ENCODE results near the gene STXBP2.

The STXBP2 gene

DNA sequence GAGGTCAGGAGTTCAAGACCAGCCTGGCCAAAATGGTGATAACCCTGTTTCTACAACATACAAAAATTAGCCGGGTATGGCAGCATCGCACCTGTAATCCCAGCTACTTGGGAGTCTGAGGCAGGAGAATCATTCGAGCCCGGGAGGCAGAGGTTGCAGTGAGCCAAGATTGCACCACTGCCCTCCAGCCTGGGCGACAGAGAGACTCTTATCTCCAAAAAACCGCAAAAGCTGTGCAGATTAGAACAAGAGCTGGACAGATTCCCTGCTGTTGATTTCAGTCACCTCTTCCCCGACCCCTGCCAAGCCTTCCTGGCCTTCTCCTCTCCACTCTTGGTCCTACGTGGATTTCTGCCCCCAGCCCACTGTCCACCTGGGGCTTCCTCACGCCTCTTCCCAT lies 33.0 kb upstream of the STXBP2 start:
- TF ChIP-seq TCF12 (IDR thresholded peaks at IDR 0.05; ENCODE audit: low read depth): no peak
- no peak for TF ChIP-seq CREB1 (IDR thresholded peaks at IDR 0.05; ENCODE audit: low read depth)
- TF ChIP-seq NFIC (IDR thresholded peaks at IDR 0.05): no peak
- TF ChIP-seq TAF1 (IDR thresholded peaks at IDR 0.05; ENCODE audit: low read depth): no peak
- no peak for TF ChIP-seq FOXM1 (IDR thresholded peaks at IDR 0.05; ENCODE audit: borderline replicate concordance, low read depth)
- no peak for TF ChIP-seq ZBTB7A (IDR thresholded peaks at IDR 0.05; ENCODE audit: low read depth)
- TF ChIP-seq, protein P1, sequence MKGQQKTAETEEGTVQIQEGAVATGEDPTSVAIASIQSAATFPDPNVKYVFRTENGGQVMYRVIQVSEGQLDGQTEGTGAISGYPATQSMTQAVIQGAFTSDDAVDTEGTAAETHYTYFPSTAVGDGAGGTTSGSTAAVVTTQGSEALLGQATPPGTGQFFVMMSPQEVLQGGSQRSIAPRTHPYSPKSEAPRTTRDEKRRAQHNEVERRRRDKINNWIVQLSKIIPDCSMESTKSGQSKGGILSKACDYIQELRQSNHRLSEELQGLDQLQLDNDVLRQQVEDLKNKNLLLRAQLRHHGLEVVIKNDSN (IDR thresholded peaks at IDR 0.05): no peak
- TF ChIP-seq EGR1 (IDR thresholded peaks at IDR 0.05): no peak
- TF ChIP-seq, protein P2, sequence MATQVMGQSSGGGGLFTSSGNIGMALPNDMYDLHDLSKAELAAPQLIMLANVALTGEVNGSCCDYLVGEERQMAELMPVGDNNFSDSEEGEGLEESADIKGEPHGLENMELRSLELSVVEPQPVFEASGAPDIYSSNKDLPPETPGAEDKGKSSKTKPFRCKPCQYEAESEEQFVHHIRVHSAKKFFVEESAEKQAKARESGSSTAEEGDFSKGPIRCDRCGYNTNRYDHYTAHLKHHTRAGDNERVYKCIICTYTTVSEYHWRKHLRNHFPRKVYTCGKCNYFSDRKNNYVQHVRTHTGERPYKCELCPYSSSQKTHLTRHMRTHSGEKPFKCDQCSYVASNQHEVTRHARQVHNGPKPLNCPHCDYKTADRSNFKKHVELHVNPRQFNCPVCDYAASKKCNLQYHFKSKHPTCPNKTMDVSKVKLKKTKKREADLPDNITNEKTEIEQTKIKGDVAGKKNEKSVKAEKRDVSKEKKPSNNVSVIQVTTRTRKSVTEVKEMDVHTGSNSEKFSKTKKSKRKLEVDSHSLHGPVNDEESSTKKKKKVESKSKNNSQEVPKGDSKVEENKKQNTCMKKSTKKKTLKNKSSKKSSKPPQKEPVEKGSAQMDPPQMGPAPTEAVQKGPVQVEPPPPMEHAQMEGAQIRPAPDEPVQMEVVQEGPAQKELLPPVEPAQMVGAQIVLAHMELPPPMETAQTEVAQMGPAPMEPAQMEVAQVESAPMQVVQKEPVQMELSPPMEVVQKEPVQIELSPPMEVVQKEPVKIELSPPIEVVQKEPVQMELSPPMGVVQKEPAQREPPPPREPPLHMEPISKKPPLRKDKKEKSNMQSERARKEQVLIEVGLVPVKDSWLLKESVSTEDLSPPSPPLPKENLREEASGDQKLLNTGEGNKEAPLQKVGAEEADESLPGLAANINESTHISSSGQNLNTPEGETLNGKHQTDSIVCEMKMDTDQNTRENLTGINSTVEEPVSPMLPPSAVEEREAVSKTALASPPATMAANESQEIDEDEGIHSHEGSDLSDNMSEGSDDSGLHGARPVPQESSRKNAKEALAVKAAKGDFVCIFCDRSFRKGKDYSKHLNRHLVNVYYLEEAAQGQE (IDR thresholded peaks at IDR 0.05; ENCODE audit: low read depth): no peak
- no peak for TF ChIP-seq TEAD4 (IDR thresholded peaks at IDR 0.05)
- TF ChIP-seq, protein P3, sequence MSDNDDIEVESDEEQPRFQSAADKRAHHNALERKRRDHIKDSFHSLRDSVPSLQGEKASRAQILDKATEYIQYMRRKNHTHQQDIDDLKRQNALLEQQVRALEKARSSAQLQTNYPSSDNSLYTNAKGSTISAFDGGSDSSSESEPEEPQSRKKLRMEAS (IDR thresholded peaks at IDR 0.05): no peak
- no peak for TF ChIP-seq EP300 (IDR thresholded peaks at IDR 0.05; ENCODE audit: borderline replicate concordance)
- no peak for TF ChIP-seq YY1 (IDR thresholded peaks at IDR 0.05; ENCODE audit: low read depth)
- no peak for TF ChIP-seq CEBPB (IDR thresholded peaks at IDR 0.05)
- no peak for TF ChIP-seq RAD21 (IDR thresholded peaks at IDR 0.05; ENCODE audit: low read depth)

DNA sequence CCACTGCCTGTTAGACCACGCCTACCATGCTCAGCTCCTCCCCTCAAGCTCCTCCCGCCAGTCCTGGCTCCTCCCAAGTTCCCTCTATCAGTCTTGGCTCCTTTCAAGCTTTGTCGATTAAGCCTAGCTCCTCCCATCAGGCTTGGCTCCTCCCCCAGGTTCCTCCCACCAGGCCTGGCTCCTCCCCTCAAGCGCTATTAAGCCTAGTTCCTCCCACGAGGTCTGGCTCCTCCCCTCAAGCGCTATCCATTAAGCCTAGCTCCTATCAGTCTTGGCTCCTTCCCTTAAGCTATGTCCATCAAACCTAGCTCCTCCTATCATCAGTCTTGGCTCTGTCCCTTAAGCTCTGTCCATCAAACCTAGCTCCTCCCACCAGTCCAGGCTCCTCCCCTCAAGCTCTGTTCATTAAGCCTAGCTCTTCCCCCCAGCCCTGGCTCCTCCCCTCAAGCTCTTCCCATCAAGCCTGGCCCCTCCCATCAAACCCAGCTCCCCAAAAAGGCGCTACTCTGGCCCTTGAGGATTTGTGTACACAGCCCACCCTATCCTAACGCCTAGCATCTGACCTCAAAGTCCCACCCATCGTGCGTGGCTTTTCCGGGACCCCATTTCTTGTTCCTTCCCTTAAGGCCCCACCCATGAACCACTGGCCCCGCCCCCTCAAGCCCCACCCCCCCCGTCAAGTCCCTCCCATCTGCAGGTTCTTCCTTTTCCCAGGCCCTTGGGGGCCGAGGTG lies 31.3 kb upstream of the STXBP2 start:
- TF ChIP-seq CREB1 (IDR thresholded peaks at IDR 0.05; ENCODE audit: low read depth) (no peak), YY1 (IDR thresholded peaks at IDR 0.05; ENCODE audit: low read depth) (no peak), CEBPB (IDR thresholded peaks at IDR 0.05) (no peak), FOXM1 (IDR thresholded peaks at IDR 0.05; ENCODE audit: borderline replicate concordance, low read depth) (no peak)

DNA sequence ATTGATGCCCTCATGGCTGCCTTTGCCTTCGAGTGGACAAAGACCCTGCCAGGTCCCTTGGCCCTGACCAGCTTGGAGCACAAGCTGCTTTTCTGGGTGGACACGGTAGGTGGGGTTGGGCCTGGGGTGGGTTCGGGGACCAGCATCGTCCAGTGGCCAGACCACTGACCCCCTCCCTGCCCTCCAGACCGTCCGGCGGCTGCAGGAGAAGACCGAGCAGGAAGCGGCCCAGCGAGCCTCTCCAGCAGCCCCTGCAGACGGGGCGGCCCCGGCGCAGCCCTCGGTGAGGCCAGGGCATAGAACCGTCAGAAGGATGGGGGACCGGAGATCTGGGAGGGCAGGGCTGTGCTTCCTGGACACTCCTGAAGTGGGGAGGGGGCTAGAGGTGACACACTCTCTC lies 30.6 kb upstream of the STXBP2 start:
- TF ChIP-seq TEAD4 (IDR thresholded peaks at IDR 0.05) (no peak), YY1 (IDR thresholded peaks at IDR 0.05; ENCODE audit: low read depth) (no peak), RAD21 (IDR thresholded peaks at IDR 0.05; ENCODE audit: low read depth) (no peak), CEBPB (IDR thresholded peaks at IDR 0.05) (no peak), FOXM1 (IDR thresholded peaks at IDR 0.05; ENCODE audit: borderline replicate concordance, low read depth) (no peak), ZBTB7A (IDR thresholded peaks at IDR 0.05; ENCODE audit: low read depth) (no peak), TCF12 (IDR thresholded peaks at IDR 0.05; ENCODE audit: low read depth) (no peak), CREB1 (IDR thresholded peaks at IDR 0.05; ENCODE audit: low read depth) (no peak)
- TF ChIP-seq, protein P2 (IDR thresholded peaks at IDR 0.05; ENCODE audit: low read depth): no peak
- TF ChIP-seq, protein P1 (IDR thresholded peaks at IDR 0.05): no peak
- TF ChIP-seq, protein P3 (IDR thresholded peaks at IDR 0.05): no peak

DNA sequence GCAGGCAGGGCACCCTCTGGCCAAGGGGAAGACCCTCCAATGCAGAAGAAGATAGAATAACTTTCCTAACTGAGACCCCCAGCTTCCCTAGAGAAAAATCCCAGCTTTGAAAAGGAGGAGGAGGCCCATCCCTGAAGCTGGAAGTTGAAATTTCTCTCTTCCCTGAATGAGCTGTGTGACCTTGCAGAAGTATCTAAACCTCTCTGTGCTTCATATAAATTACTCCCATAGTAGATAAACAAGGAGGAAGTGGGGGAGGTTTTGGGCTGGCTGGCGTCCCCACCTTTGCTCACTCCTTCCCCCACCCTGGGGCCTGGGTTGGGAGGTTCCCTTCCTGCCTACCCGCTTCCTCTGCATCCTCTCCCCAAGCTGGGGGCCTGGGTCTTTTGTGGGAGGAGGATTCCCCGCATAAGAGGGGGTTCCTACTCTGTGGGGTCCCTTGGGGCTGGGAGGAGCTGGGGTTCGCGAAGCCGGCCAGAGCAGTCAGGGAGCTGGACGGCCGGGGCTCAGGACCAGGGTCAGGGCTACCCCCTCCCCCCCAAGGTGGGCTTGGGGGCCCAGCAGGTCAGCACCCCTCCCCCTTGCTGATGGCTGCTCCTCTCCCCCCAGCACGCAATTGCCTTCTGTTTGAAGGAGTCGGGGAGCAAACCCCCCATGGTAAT lies 29.6 kb upstream of the STXBP2 start:
- TF ChIP-seq CREB1 (IDR thresholded peaks at IDR 0.05; ENCODE audit: low read depth) (no peak), EGR1 (IDR thresholded peaks at IDR 0.05) (no peak), FOXM1 (IDR thresholded peaks at IDR 0.05; ENCODE audit: borderline replicate concordance, low read depth) (no peak), ZBTB7A (IDR thresholded peaks at IDR 0.05; ENCODE audit: low read depth) (no peak), TCF12 (IDR thresholded peaks at IDR 0.05; ENCODE audit: low read depth) (no peak), NFIC (IDR thresholded peaks at IDR 0.05) (no peak), EP300 (IDR thresholded peaks at IDR 0.05; ENCODE audit: borderline replicate concordance) (no peak), YY1 (IDR thresholded peaks at IDR 0.05; ENCODE audit: low read depth) (no peak)
- TF ChIP-seq, protein P2 (IDR thresholded peaks at IDR 0.05; ENCODE audit: low read depth): no peak
- TF ChIP-seq, protein P3 (IDR thresholded peaks at IDR 0.05): no peak
- TF ChIP-seq, protein P1 (IDR thresholded peaks at IDR 0.05): no peak
